ENCODE measurements around the gene MTFR1L. TPM values are rescaled to one million over a fixed set of nuclear protein-coding genes. Genes with fewer than 3 reads are reported as not detected.

MTFR1L gene
- polyA plus RNA-seq, 2 of the 4 experiments (the other 2 are of a cell fraction) = 26.1 TPM

- DNase-seq (ENCODE audit: low read depth in 1 of 2, low spot score in 1 of 2) (no peak), FAIRE-seq (no peak), ATAC-seq (0 out of 6 replicates have a peak, but pooled peaks of 1 of the 2 experiments have one; percentile 47)
- POLR2A ChIA-PET = no interaction called here
- CTCF ChIA-PET = interaction anchor here (1.1 to 2.3 kb wide), 6 partner anchors 9 to 246 kb away, joined by 3 to 6 read pairs (median 4); no protein-coding TSS in a partner anchor
- TF ChIP-seq RAD21 (conservative IDR thresholded peaks at IDR 0.05 in 1 of 2, IDR thresholded peaks at IDR 0.05 in 1 of 2) = no peak
- TF ChIP-seq, protein P1, sequence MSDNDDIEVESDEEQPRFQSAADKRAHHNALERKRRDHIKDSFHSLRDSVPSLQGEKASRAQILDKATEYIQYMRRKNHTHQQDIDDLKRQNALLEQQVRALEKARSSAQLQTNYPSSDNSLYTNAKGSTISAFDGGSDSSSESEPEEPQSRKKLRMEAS (IDR thresholded peaks at IDR 0.05) = no peak
- no peak for TF ChIP-seq ZSCAN20 (CRISPR knock-in tag; IDR thresholded peaks at IDR 0.05)
- no peak for TF ChIP-seq HDAC2 (IDR thresholded peaks at IDR 0.05)
- no peak for TF ChIP-seq FOSL2 (IDR thresholded peaks at IDR 0.05)
- peak; percentile 56; the same call in 1 of the 2 replicates for TF ChIP-seq FOSL2 (CRISPR knock-in tag; IDR thresholded peaks at IDR 0.05)
- no peak for TF ChIP-seq KDM1A (IDR thresholded peaks at IDR 0.05; ENCODE audit: low read depth)
- no peak for TF ChIP-seq E2F6 (IDR thresholded peaks at IDR 0.05; ENCODE audit: borderline replicate concordance, low read depth)
- WGBS (ENCODE audit: missing lambda C conversion rate) = 44% methylated on average over 10 of the region's 11 CpGs
- no peak overlapping the region for H3K27ac ChIP-seq
- no peak overlapping the region for H3K4me3 ChIP-seq
- H3K4me1 ChIP-seq = peaks cover 6% of the 10 kb centered on the region; the same call in 2 of the 3 replicates
- no peak overlapping the region for H3K4me2 ChIP-seq
- no peaks in the 10 kb centered on the region for H3K9me3 ChIP-seq
Observed at GRCh38 chr1:25786887-25787759, 32.6 kb upstream of the MTFR1L start.

GRCh38 chr1:25787760-25788166 is 32.0 kb upstream of the MTFR1L start:
- H3K4me3 ChIP-seq = no peak overlapping the region
- ChIA-PET CTCF (interaction anchor here (1.1 to 2.3 kb wide), 6 partner anchors 8 to 247 kb away, joined by 3 to 6 read pairs (median 4); no protein-coding TSS in a partner anchor), POLR2A (no interaction called here)
- FAIRE-seq (no peak), ATAC-seq (no peak), DNase-seq (ENCODE audit: low read depth in 1 of 2, low spot score in 1 of 2) (no peak)
- WGBS (ENCODE audit: missing lambda C conversion rate) = 90% methylated on average over 5 of the region's 5 CpGs
- H3K9me3 ChIP-seq = no peaks in the 10 kb centered on the region
- no peak for TF ChIP-seq HOXA7 (CRISPR knock-in tag; IDR thresholded peaks at IDR 0.05)
- TF ChIP-seq BCL3 (IDR thresholded peaks at IDR 0.05) = no peak
- no peak for TF ChIP-seq ZC3H11A (IDR thresholded peaks at IDR 0.05)
- no peak for TF ChIP-seq FOSB (CRISPR knock-in tag; IDR thresholded peaks at IDR 0.05)
- TF ChIP-seq HDAC2 (IDR thresholded peaks at IDR 0.05) = no peak
- TF ChIP-seq CHD2 (IDR thresholded peaks at IDR 0.05; ENCODE audit: low read length, partially characterized antibody) = no peak
- TF ChIP-seq, protein P1 (IDR thresholded peaks at IDR 0.05) = no peak
- H3K4me1 ChIP-seq = peaks cover 6% of the 10 kb centered on the region; the same call in 2 of the 3 replicates
- no peak overlapping the region for H3K4me2 ChIP-seq
- H3K27ac ChIP-seq = no peak overlapping the region

DNA sequence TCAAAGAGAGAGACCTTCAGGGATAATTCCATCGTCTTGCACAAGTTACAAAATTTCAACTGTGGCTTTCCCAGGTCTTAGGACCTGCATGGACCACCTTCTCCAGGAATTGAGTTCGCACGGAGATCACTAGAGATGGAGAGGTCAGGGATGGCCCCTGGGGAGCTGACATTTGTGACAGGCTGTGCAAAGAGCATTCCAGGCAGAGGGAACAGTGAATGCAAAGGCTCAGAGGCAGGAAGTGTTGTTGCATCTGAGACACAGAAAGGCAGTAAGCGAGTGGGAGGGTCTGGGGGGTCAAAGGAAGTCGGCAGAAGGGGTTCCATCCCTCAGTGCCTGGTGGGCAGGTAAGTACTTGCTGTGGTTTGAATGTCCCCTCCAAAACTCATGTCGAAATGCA is 29.3 kb upstream of the MTFR1L start:
- no peak for FAIRE-seq
- no peak for ATAC-seq
- TF ChIP-seq, protein P2, sequence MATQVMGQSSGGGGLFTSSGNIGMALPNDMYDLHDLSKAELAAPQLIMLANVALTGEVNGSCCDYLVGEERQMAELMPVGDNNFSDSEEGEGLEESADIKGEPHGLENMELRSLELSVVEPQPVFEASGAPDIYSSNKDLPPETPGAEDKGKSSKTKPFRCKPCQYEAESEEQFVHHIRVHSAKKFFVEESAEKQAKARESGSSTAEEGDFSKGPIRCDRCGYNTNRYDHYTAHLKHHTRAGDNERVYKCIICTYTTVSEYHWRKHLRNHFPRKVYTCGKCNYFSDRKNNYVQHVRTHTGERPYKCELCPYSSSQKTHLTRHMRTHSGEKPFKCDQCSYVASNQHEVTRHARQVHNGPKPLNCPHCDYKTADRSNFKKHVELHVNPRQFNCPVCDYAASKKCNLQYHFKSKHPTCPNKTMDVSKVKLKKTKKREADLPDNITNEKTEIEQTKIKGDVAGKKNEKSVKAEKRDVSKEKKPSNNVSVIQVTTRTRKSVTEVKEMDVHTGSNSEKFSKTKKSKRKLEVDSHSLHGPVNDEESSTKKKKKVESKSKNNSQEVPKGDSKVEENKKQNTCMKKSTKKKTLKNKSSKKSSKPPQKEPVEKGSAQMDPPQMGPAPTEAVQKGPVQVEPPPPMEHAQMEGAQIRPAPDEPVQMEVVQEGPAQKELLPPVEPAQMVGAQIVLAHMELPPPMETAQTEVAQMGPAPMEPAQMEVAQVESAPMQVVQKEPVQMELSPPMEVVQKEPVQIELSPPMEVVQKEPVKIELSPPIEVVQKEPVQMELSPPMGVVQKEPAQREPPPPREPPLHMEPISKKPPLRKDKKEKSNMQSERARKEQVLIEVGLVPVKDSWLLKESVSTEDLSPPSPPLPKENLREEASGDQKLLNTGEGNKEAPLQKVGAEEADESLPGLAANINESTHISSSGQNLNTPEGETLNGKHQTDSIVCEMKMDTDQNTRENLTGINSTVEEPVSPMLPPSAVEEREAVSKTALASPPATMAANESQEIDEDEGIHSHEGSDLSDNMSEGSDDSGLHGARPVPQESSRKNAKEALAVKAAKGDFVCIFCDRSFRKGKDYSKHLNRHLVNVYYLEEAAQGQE (IDR thresholded peaks at IDR 0.05) = no peak
- TF ChIP-seq MAFK (IDR thresholded peaks at IDR 0.05; ENCODE audit: partially characterized antibody) (no peak), FOSB (CRISPR knock-in tag; IDR thresholded peaks at IDR 0.05) (no peak), E2F6 (IDR thresholded peaks at IDR 0.05; ENCODE audit: borderline replicate concordance, low read depth) (no peak), HOXB5 (CRISPR knock-in tag; IDR thresholded peaks at IDR 0.05) (no peak), HDAC2 (IDR thresholded peaks at IDR 0.05) (no peak), JUN (IDR thresholded peaks at IDR 0.05) (no peak), ZNF302 (CRISPR knock-in tag; IDR thresholded peaks at IDR 0.05) (no peak), EP300 (IDR thresholded peaks at IDR 0.05) (no peak), ATOH8 (CRISPR knock-in tag; IDR thresholded peaks at IDR 0.05; ENCODE audit: low read depth) (no peak), ESRRA (IDR thresholded peaks at IDR 0.05; ENCODE audit: borderline replicate concordance, low read length) (no peak), MYC (IDR thresholded peaks at IDR 0.05; ENCODE audit: borderline replicate concordance, low read length) (no peak), USF2 (IDR thresholded peaks at IDR 0.05) (no peak)

More for the DNA sequence above, 29.3 kb upstream of the MTFR1L start:
- CTCF ChIA-PET = interaction anchor here (0.7 to 0.9 kb wide), 2 partner anchors 20 to 56 kb away, joined by 3 read pairs; no protein-coding TSS in a partner anchor
- WGBS (ENCODE audit: missing lambda C conversion rate) = 60% methylated on average over 6 of the region's 6 CpGs
- Histone ChIP-seq H3K9me3 (no peaks in the 10 kb centered on the region), H3K4me1 (peaks cover 6% of the 10 kb centered on the region; the same call in 2 of the 3 replicates), H3K4me3 (no peak overlapping the region), H3K4me2 (no peak overlapping the region), H3K27ac (no peak overlapping the region)
- no peak for DNase-seq (ENCODE audit: low read depth in 1 of 2, low spot score in 1 of 2)
- POLR2A ChIA-PET = no interaction called here
